Immature natural killer cell (primary cell): Measurements from ENCODE around the gene WDSUB1. TPM values are rescaled to one million over a fixed set of nuclear protein-coding genes. Genes with fewer than 3 reads are reported as not detected.

Experiments
- DNase-seq, 3 donors: peaks; one replicate each; pipeline ENCODE4 v3.0.0; 2022; ENCODE audit warnings: mixed read lengths in 1 of 3
- H3K27ac Mint-ChIP-seq, 6 donors: one replicate each; pipeline ENCODE4 v1.8.0; 2020; ENCODE audit warnings: mixed read lengths in 6 of 6, mild to moderate bottlenecking in 5 of 6, inconsistent platforms in 4 of 6, moderate library complexity in 3 of 6
- H3K27me3 Mint-ChIP-seq, 3 donors: one replicate each; pipeline ENCODE4 v1.8.0; 2020 to 2021; ENCODE audit warnings: low read depth in 3 of 3, mild to moderate bottlenecking in 3 of 3, mixed read lengths in 3 of 3, moderate library complexity in 3 of 3, inconsistent platforms in 1 of 3
- H3K36me3 Mint-ChIP-seq, 3 donors: one replicate each; pipeline ENCODE4 v1.8.0; 2020; ENCODE audit warnings: mixed read lengths in 3 of 3, inconsistent platforms in 2 of 3, mild to moderate bottlenecking in 2 of 3
- H3K4me1 Mint-ChIP-seq, 2 donors: one replicate each; pipeline ENCODE4 v1.8.0; 2020; ENCODE audit warnings: inconsistent platforms in 2 of 2, mild to moderate bottlenecking in 2 of 2, mixed read lengths in 2 of 2, moderate library complexity in 1 of 2
- H3K4me3 Mint-ChIP-seq, 5 donors: one replicate each; pipeline ENCODE4 v1.8.0; 2020; ENCODE audit warnings: mild to moderate bottlenecking in 5 of 5, mixed read lengths in 5 of 5, inconsistent platforms in 3 of 5, moderate library complexity in 3 of 5
- H3K9me3 Mint-ChIP-seq, 6 donors: one replicate each; pipeline ENCODE4 v1.8.0; 2020; ENCODE audit warnings: mild to moderate bottlenecking in 6 of 6, mixed read lengths in 6 of 6, inconsistent platforms in 4 of 6, moderate library complexity in 3 of 6
- polyA plus RNA-seq, 3 donors: library from polyadenylated mRNA; unstranded; fragments of 300-500 nt; fragmentation: Illumina TruSeq; gene quantifications; one replicate each; pipeline ENCODE4 v1.2.3, GENCODE V29; 2021

The WDSUB1 gene
- polyA plus RNA-seq, 3 donors from 2014 or later = 24.4 to 32.0 (median 27.2) TPM

- H3K36me3 Mint-ChIP-seq = peaks cover 14 to 39% (median 30%) of the 10 kb centered on the region in 3 donors
- peaks cover 11 to 17% of the 10 kb centered on the region in 2 donors for H3K4me1 Mint-ChIP-seq
- no peak overlapping the region for H3K27ac Mint-ChIP-seq
- H3K4me3 Mint-ChIP-seq = no peak overlapping the region
- H3K27me3 Mint-ChIP-seq = no peaks in the 10 kb centered on the region
- H3K9me3 Mint-ChIP-seq = no peaks in the 10 kb centered on the region
- no peak for DNase-seq
Observed at GRCh38 chr2:159251296-159252173, 35.0 kb downstream of the WDSUB1 start.

GRCh38 chr2:159249990-159250715 lies 36.4 kb downstream of the WDSUB1 start:
- peaks cover 21 to 43% (median 36%) of the 10 kb centered on the region in 3 donors for H3K36me3 Mint-ChIP-seq
- H3K9me3 Mint-ChIP-seq = peaks cover 0 to 3% (median 0%) of the 10 kb centered on the region in 6 donors
- H3K4me3 Mint-ChIP-seq = no peak overlapping the region
- H3K4me1 Mint-ChIP-seq = peaks cover 11 to 17% of the 10 kb centered on the region in 2 donors
- peak in 1 of 3 donors; percentile 14 for DNase-seq
- no peaks in the 10 kb centered on the region for H3K27me3 Mint-ChIP-seq
- H3K27ac Mint-ChIP-seq = peak overlapping the region in 2 of 6 donors; percentile 1 to 23

- no peak for DNase-seq
- H3K9me3 Mint-ChIP-seq = peaks cover 0 to 3% (median 0%) of the 10 kb centered on the region in 6 donors
- peaks cover 20 to 32% of the 10 kb centered on the region in 2 donors for H3K4me1 Mint-ChIP-seq
- H3K4me3 Mint-ChIP-seq = no peak overlapping the region
- H3K27ac Mint-ChIP-seq = no peak overlapping the region
- peaks cover 0 to 2% (median 0%) of the 10 kb centered on the region in 3 donors for H3K27me3 Mint-ChIP-seq
- peaks cover 31 to 44% (median 32%) of the 10 kb centered on the region in 3 donors for H3K36me3 Mint-ChIP-seq
Observed at GRCh38 chr2:159246325-159246988, 40.0 kb downstream of the WDSUB1 start.

- H3K36me3 Mint-ChIP-seq = peaks cover 48 to 58% (median 55%) of the 10 kb centered on the region in 3 donors
- H3K27ac Mint-ChIP-seq = no peak overlapping the region
Observed at GRCh38 chr2:159243529-159243928, 43.0 kb downstream of the WDSUB1 start.

DNA sequence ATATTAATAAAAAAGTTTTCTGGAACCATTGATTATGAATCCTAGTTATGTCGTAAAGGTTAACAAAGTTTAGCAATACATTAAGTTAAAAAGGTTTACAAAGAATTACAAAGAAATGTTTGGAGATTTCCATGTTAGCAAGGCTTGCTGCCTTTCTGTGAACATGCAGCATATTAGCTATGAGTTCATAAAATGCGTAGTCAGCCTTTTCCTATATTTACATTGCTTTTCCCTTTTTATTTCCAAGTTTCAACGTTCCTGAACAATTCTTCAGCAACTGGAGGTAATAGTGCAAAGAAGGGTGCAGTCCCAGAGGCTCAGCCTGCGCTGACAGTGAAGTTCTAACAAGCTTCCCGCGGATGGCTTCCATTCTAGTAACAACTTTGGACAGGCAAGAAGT lies 51.6 kb downstream of the WDSUB1 start:
- DNase-seq = no peak
- Mint-ChIP-seq H3K4me1 (peaks cover 2 to 5% of the 10 kb centered on the region in 2 donors), H3K27me3 (peaks cover 2 to 5% (median 2%) of the 10 kb centered on the region in 3 donors), H3K36me3 (peaks cover 17 to 61% (median 53%) of the 10 kb centered on the region in 3 donors), H3K27ac (no peak overlapping the region), H3K4me3 (no peak overlapping the region), H3K9me3 (no peaks in the 10 kb centered on the region)

More at GRCh38 chr2:159243529-159243928, 43.0 kb downstream of the WDSUB1 start:
- Mint-ChIP-seq H3K4me3 (no peak overlapping the region), H3K27me3 (peaks cover 0 to 2% (median 0%) of the 10 kb centered on the region in 3 donors), H3K4me1 (peaks cover 9 to 15% of the 10 kb centered on the region in 2 donors), H3K9me3 (peaks cover 0 to 3% (median 0%) of the 10 kb centered on the region in 6 donors)
- DNase-seq = no peak

DNA sequence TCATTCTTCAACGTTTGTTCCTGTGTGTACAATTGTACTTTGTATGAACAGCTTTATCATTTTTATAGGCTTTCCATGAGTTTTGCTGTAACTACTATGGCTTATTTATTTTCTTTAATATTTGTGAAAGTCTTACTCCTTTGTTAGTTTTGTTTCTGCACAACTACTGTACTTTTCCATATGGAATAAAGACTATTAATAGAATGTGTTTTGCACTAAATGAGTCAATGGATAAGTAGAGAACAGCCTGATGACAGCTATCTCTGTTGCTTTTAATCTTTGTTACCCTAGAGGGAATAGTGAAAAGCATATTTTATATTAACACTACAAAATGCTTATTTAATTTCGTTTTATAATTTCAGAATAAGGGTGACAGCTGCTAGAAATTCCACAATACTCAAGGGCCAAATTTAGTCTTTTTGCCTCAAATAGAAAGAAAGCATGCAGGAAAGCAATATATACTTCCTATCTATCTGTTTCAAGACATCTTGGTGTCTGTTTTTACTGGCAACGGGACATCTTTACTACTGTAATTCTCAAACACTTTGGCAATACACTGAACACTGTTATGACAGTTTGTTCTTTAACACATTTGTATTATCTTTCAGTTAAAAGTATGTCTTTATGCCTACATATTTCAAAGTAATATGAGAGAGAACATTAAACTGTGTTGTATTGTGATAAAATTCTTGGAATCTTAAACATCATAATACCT lies 53.9 kb downstream of the WDSUB1 start:
- Mint-ChIP-seq H3K9me3 (no peaks in the 10 kb centered on the region), H3K27me3 (peaks cover 0 to 5% (median 5%) of the 10 kb centered on the region in 3 donors), H3K4me3 (no peak overlapping the region), H3K27ac (no peak overlapping the region), H3K36me3 (peaks cover 12 to 50% (median 42%) of the 10 kb centered on the region in 3 donors), H3K4me1 (peaks cover 25 to 28% of the 10 kb centered on the region in 2 donors)
- DNase-seq = no peak

DNA sequence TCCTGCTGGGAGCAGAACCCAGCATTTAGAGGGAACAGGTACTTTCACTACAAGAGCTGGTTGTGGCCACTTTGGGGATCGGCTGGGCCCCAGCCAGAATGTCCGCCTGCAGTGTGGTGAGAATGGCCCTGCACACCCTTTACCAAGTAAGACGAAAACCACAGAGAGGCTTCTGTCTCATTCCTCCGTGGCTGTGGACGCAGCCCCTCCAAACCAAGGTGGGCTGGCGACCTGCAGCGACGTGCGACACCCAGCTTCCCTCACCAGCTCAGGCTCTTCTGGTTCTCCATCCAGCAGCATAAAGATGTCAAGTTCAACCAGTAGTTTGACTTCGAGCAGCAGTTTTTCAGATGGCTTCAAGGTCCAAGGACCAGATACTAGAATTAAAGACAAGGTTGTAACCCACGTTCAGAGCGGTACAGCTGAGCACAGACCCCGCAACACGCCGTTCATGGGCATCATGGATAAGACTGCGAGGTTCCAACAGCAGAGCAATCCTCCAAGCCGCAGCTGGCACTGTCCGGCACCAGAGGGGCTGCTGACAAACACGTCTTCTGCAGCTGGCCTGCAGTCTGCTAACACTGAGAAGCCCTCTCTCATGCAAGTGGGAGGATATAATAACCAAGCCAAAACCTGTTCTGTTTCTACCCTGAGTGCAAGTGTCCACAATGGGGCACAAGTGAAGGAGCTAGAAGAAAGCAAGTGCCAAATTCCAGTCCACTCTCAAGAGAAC lies 56.2 kb downstream of the WDSUB1 start:
- Mint-ChIP-seq H3K4me3 (no peak overlapping the region), H3K27ac (no peak overlapping the region), H3K36me3 (peaks cover 8 to 39% (median 28%) of the 10 kb centered on the region in 3 donors), H3K27me3 (peaks cover 0 to 6% (median 2%) of the 10 kb centered on the region in 3 donors), H3K9me3 (no peaks in the 10 kb centered on the region), H3K4me1 (peaks cover 47 to 51% of the 10 kb centered on the region in 2 donors)
- DNase-seq = no peak

GRCh38 chr2:159229476-159230144 lies 56.9 kb downstream of the WDSUB1 start:
- no peak for DNase-seq
- peaks cover 54 to 58% of the 10 kb centered on the region in 2 donors for H3K4me1 Mint-ChIP-seq
- H3K27ac Mint-ChIP-seq = peak overlapping the region in 3 of 6 donors; percentile 20 to 28 (median 24)

GRCh38 chr2:159228081-159228581 lies 58.4 kb downstream of the WDSUB1 start:
- H3K27ac Mint-ChIP-seq = peak overlapping the region in 3 of 6 donors; percentile 22 to 80 (median 66)

More at GRCh38 chr2:159229476-159230144, 56.9 kb downstream of the WDSUB1 start:
- Mint-ChIP-seq H3K36me3 (peaks cover 8 to 34% (median 24%) of the 10 kb centered on the region in 3 donors), H3K27me3 (peaks cover 0 to 6% (median 3%) of the 10 kb centered on the region in 3 donors), H3K4me3 (peak overlapping the region in 1 of 5 donors; percentile 13), H3K9me3 (no peaks in the 10 kb centered on the region)

DNA sequence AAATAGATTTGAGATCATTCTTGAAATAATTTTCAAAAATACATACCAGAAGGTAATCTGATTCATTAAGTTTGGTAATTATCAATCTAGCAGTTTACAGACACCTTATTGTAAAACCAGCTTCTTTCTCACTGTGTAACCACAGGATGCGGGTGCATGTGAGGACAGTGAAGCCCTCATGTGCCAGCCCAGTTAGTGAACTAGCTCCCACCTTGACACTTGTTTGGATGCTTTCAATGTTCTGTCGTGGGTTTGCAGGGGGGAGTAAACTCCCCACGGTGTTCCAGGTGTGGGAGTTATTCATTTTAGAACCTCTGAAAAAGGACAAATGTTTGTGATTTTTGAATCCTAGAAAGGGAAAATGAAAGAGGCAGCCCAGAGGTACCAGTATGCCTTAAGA lies 59.0 kb downstream of the WDSUB1 start:
- Mint-ChIP-seq H3K9me3 (no peaks in the 10 kb centered on the region), H3K27me3 (peaks cover 0 to 4% (median 3%) of the 10 kb centered on the region in 3 donors), H3K4me3 (peak overlapping the region; percentile 29 to 82 (median 77)), H3K36me3 (peaks cover 3 to 22% (median 15%) of the 10 kb centered on the region in 3 donors), H3K4me1 (peaks cover 67 to 74% of the 10 kb centered on the region in 2 donors), H3K27ac (peak overlapping the region; percentile 56 to 88 (median 77))
- peak; percentile 63 to 68 (median 65) for DNase-seq

More at GRCh38 chr2:159228081-159228581, 58.4 kb downstream of the WDSUB1 start:
- no peak for DNase-seq
- H3K36me3 Mint-ChIP-seq = peaks cover 7 to 29% (median 18%) of the 10 kb centered on the region in 3 donors
- peaks cover 0 to 4% (median 3%) of the 10 kb centered on the region in 3 donors for H3K27me3 Mint-ChIP-seq
- peak overlapping the region in 4 of 5 donors; percentile 9 to 82 (median 73) for H3K4me3 Mint-ChIP-seq
- peaks cover 67 to 72% of the 10 kb centered on the region in 2 donors for H3K4me1 Mint-ChIP-seq
- H3K9me3 Mint-ChIP-seq = no peaks in the 10 kb centered on the region

DNA sequence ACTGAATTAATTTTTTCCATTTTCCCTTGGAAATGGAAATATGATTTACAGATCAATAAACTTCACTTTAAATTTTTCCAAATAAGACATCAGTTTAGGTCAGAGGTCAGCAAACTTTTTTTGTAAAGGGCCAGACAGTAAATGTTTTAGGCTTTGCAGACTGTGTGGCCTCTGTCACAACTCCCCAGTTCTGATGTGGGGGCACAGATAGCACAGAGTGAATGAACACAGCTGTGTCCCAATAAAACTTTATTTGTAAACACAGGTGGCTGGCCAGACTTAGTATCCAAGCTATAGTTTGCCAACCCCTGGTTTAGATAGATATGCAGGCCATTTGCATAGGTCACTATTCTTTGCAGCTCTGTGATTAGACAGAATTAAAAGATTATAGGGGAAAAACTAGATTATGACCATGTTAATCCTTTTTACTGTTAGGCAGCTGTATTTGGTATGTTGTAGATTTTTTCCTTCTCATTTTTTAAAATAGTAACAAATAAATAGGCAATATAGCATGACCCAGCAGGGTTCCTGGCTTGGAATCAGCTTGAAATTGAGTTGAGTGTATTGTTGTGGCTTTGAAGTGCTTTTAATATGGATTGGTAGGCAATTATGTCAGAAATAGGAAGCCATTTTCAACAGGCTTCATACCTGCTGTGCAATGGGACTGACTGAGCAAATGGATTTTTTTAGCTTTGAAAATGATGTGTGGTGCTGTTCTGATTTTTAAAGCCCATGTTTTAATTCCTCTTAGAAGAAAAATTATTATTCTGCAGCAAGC lies 59.7 kb downstream of the WDSUB1 start:
- no peak for DNase-seq
- Mint-ChIP-seq H3K36me3 (peaks cover 3 to 20% (median 11%) of the 10 kb centered on the region in 3 donors), H3K4me3 (peak overlapping the region; percentile 29 to 82 (median 77)), H3K4me1 (peaks cover 67 to 74% of the 10 kb centered on the region in 2 donors), H3K27ac (peak overlapping the region; percentile 12 to 88 (median 76)), H3K27me3 (peaks cover 0 to 8% (median 3%) of the 10 kb centered on the region in 3 donors), H3K9me3 (no peaks in the 10 kb centered on the region)
